Liver (tissue), 9 donors: ENCODE measurements around the gene TRMT11. TPM values are rescaled to one million over a fixed set of nuclear protein-coding genes. Genes with fewer than 3 reads are reported as not detected.
"Not testable (repeated sequence)": the region's sequence is repeated elsewhere in the genome, so short reads cannot be mapped to it uniquely, and the experiment has no call there.

Source experiments
- DNase-seq: peaks from one replicate; pipeline ENCODE4 v3.0.0-alpha.2; 2017; ENCODE audit warnings: low spot score
- H3K27ac ChIP-seq, 2 donors: one replicate each; pipeline ENCODE4 v1.7.0; 2013; ENCODE audit warnings: inconsistent platforms in 2 of 2, low read length in 2 of 2, control low read depth in 1 of 2, low read depth in 1 of 2, mild to moderate bottlenecking in 1 of 2
- H3K27me3 ChIP-seq, 4 donors: one replicate each; pipeline versions ENCODE4 v1.6.1 to v1.7.0; 2013; ENCODE audit warnings: low read length in 3 of 4, inconsistent platforms in 1 of 4, mild to moderate bottlenecking in 1 of 4, moderate library complexity in 1 of 4; ENCODE audit not compliant: control insufficient read depth in 4 of 4, insufficient read depth in 4 of 4
- H3K36me3 ChIP-seq, 4 donors: one replicate each; pipeline versions ENCODE4 v1.6.1 to v1.7.0; 2013; ENCODE audit warnings: low read length in 3 of 4, mild to moderate bottlenecking in 3 of 4, low read depth in 1 of 4, moderate library complexity in 1 of 4; ENCODE audit not compliant: control insufficient read depth in 4 of 4, insufficient read depth in 3 of 4
- H3K4me1 ChIP-seq, 4 donors: one replicate each; pipeline versions ENCODE4 v1.6.1 to v1.7.0; 2013; ENCODE audit warnings: low read length in 3 of 4, mild to moderate bottlenecking in 3 of 4, moderate library complexity in 1 of 4; ENCODE audit not compliant: control insufficient read depth in 4 of 4, insufficient read depth in 4 of 4
- H3K4me3 ChIP-seq, 3 donors: one replicate each; pipeline versions ENCODE4 v1.6.1 to v1.7.0; 2013; ENCODE audit warnings: low read length in 3 of 3, control low read depth in 1 of 3, low read depth in 1 of 3, mild to moderate bottlenecking in 1 of 3
- H3K9ac ChIP-seq, 2 donors: one replicate each; pipeline ENCODE4 v1.7.0; 2013; ENCODE audit warnings: low read length in 2 of 2, mild to moderate bottlenecking in 2 of 2, moderate library complexity in 2 of 2, control low read depth in 1 of 2, low read depth in 1 of 2
- H3K9me3 ChIP-seq, 4 donors: one replicate each; pipeline versions ENCODE4 v1.6.1 to v1.7.0; 2013; ENCODE audit warnings: low read length in 3 of 4; ENCODE audit not compliant: control insufficient read depth in 4 of 4
- EGR1 ChIP-seq, 2 donors: IDR thresholded peaks; 2 replicates each; pipeline ENCODE4 v1.6.1; 2016 to 2018; ENCODE audit warnings: antibody characterized with exemption in 2 of 2, low read depth in 2 of 2
- FOXA1 ChIP-seq: IDR thresholded peaks from 2 replicates; pipeline ENCODE4 v1.6.1; 2016; ENCODE audit warnings: antibody characterized with exemption
- FOXA2 ChIP-seq: IDR thresholded peaks from 2 replicates; pipeline ENCODE4 v1.6.1; 2016; ENCODE audit warnings: antibody characterized with exemption
- GABPA ChIP-seq, 2 donors: IDR thresholded peaks in 1 of 2; conservative IDR thresholded peaks in 1 of 2; 2 replicates each; pipeline ENCODE4 v1.6.1; 2016; ENCODE audit warnings: antibody characterized with exemption in 2 of 2, mild to moderate bottlenecking in 1 of 2, moderate library complexity in 1 of 2
- HNF4A ChIP-seq, 2 donors: conservative IDR thresholded peaks; 2 replicates each; pipeline ENCODE4 v1.6.1; 2016; ENCODE audit warnings: antibody characterized with exemption in 2 of 2, mild to moderate bottlenecking in 2 of 2
- JUND ChIP-seq, 2 donors: IDR thresholded peaks; 2 replicates each; pipeline ENCODE4 v1.6.1; 2016; ENCODE audit warnings: antibody characterized with exemption in 2 of 2
- NR2F2 ChIP-seq: IDR thresholded peaks from 2 replicates; pipeline ENCODE4 v1.6.1; 2016; ENCODE audit warnings: antibody characterized with exemption
- RAD21 ChIP-seq, 2 donors: IDR thresholded peaks; 2 replicates each; pipeline ENCODE4 v1.6.1; 2016; ENCODE audit warnings: antibody characterized with exemption in 2 of 2, mild to moderate bottlenecking in 2 of 2
- RXRA ChIP-seq, 2 donors: IDR thresholded peaks; 2 replicates each; pipeline ENCODE4 v1.6.1; 2017 to 2018; ENCODE audit warnings: antibody characterized with exemption in 2 of 2, mild to moderate bottlenecking in 1 of 2
- YY1 ChIP-seq: IDR thresholded peaks from 2 replicates; pipeline ENCODE4 v1.6.1; 2016; ENCODE audit warnings: antibody characterized with exemption, mild to moderate bottlenecking
- WGBS: extraction: QIAGEN DNeasy Blood & Tissue Kit; methylation state at CpG from one replicate; pipeline ENCODE4 v1.1.7; 2013; 5-methylcytosine and 5-hydroxymethylcytosine counted together
- polyA plus RNA-seq, 2 donors: library from polyadenylated mRNA; stranded (reverse) in 1 of 2; unstranded in 1 of 2; fragments of 200-250 nt in 1 of 2; fragments of >200 nt in 1 of 2; fragmentation: Nextera tagmentation in 1 of 2; extraction: Ambion mirVana in 1 of 2; gene quantifications; one replicate each; pipeline versions ENCODE4 v1.2.1 to v1.2.3, GENCODE V29; 2013 to 2015
- total RNA-seq, 2 donors: library from RNA; depleted of rRNA; stranded (reverse); fragments of >200 nt; gene quantifications; one replicate each; pipeline ENCODE4 v1.2.3, GENCODE V29; 2014
- TF ChIP-seq, protein P1 (sequence below): IDR thresholded peaks from 2 replicates; pipeline ENCODE4 v1.6.1; 2016; ENCODE audit warnings: antibody characterized with exemption
- TF ChIP-seq, protein P2 (sequence below): IDR thresholded peaks from 2 replicates; pipeline ENCODE4 v1.6.1; 2016; ENCODE audit warnings: antibody characterized with exemption, mild to moderate bottlenecking
- TF ChIP-seq, protein P3 (sequence below): IDR thresholded peaks from 2 replicates; pipeline ENCODE4 v1.6.1; 2016; ENCODE audit warnings: antibody characterized with exemption
- TF ChIP-seq, protein P4 (sequence below): fragments of 150-350 bp; IDR thresholded peaks from 2 replicates; pipeline ENCODE4 v1.5.1; 2017; ENCODE audit warnings: improper control_type of control experiment, low read depth, low read length; ENCODE audit not compliant: missing input control
- donor health status: healthy.
- donor health status: healthy.
- donor health status: healthy.
- donor health status: healthy.
- donor health status: healthy.

Gene TRMT11
- total and polyA plus RNA-seq, 4 donors: 9.9 to 82.3 (median 17.2) TPM

DNA sequence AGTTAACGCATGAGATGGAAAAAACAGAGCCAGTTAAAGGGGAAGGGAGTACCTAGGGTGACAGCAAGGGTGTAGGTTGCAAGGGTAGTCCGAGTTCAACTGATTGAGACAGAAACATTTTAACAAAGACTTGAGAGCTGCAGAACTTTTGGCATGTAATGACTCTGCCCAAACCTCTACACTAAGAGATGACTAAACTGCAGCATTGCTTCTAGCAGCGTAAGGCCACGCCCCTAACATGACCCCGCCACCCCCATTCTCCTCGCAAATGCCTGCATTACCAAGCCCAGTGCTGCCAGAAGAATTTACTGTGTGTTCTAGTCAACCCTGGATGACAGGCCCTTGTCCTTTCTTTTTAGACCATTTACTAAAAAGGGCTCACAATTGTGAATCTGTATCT lies 36.0 kb upstream of the TRMT11 start:
- H3K9me3 ChIP-seq: no peaks in the 10 kb centered on the region
- no peaks in the 10 kb centered on the region for H3K27me3 ChIP-seq
- H3K9ac ChIP-seq: no peak overlapping the region
- 92% methylated on average over 6 of the region's 6 CpGs for WGBS
- H3K27ac ChIP-seq: no peak overlapping the region
- TF ChIP-seq GABPA (IDR thresholded peaks at IDR 0.05 in 1 of 2, conservative IDR thresholded peaks at IDR 0.05 in 1 of 2) (no peak), HNF4A (conservative IDR thresholded peaks at IDR 0.05) (no peak), RXRA (IDR thresholded peaks at IDR 0.05) (no peak), RAD21 (IDR thresholded peaks at IDR 0.05) (no peak), JUND (IDR thresholded peaks at IDR 0.05) (no peak), FOXA1 (no peak)
- TF ChIP-seq, protein P1, sequence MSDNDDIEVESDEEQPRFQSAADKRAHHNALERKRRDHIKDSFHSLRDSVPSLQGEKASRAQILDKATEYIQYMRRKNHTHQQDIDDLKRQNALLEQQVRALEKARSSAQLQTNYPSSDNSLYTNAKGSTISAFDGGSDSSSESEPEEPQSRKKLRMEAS: no peak
- no peak for DNase-seq
- H3K36me3 ChIP-seq: no peaks in the 10 kb centered on the region
- no peak overlapping the region for H3K4me3 ChIP-seq
- peaks cover 2 to 7% (median 5%) of the 10 kb centered on the region in 4 donors for H3K4me1 ChIP-seq

DNA sequence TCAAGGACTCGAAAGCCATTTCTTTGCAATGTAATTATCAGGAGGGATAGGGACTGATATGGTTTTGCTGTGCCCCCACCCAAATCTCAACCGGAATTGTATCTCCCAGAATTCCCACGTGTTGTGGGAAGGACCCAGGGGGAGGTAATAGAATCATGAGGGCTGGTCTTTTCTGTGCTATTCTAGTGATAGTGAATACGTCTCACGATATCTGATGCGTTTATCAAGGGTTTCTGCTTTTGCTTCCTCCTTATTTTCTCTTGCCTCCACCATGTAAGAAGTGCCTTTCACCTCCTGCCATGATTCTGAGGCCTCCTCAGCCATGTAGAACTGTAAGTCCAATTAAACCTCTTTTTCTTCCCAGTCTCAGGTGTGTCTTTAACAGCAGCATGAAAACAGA lies 35.6 kb upstream of the TRMT11 start:
- H3K4me1 ChIP-seq, H3K36me3 ChIP-seq, H3K4me3 ChIP-seq, H3K9ac ChIP-seq, DNase-seq, H3K9me3 ChIP-seq, H3K27ac ChIP-seq, H3K27me3 ChIP-seq: not testable (repeated sequence)
- WGBS: 91% methylated on average over 6 of the region's 6 CpGs

DNA sequence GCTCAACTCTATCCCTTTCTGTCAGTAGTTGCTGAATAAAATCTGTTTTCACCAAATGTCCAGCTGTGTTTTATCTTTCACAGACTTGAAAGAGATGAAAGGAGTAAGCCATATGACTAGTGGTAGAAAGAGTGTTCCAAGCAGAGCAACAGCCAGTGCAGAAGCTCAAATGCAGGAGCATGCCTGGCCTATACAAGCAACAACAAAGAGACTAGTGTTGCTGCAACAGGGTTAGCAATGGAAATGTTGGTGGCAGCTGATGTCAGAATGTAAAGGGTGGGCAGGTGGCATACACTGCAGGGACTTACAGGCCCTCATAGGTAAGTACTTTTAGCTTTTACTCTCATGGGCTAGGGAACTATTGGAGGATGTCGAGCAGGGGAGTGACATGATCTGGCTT lies 35.0 kb upstream of the TRMT11 start:
- Histone ChIP-seq H3K9ac (no peak overlapping the region), H3K4me3 (no peak overlapping the region), H3K27ac (no peak overlapping the region), H3K36me3 (no peaks in the 10 kb centered on the region), H3K9me3 (no peaks in the 10 kb centered on the region), H3K4me1 (peaks cover 2 to 4% (median 3%) of the 10 kb centered on the region in 4 donors), H3K27me3 (no peaks in the 10 kb centered on the region)
- DNase-seq: no peak
- TF ChIP-seq GABPA (IDR thresholded peaks at IDR 0.05 in 1 of 2, conservative IDR thresholded peaks at IDR 0.05 in 1 of 2) (no peak), FOXA2 (no peak), YY1 (no peak), NR2F2 (no peak), EGR1 (IDR thresholded peaks at IDR 0.05; ENCODE audit: low read depth in 2 of 2) (no peak), HNF4A (conservative IDR thresholded peaks at IDR 0.05) (no peak), RAD21 (IDR thresholded peaks at IDR 0.05) (no peak), RXRA (IDR thresholded peaks at IDR 0.05) (no peak)
- TF ChIP-seq, protein P2, sequence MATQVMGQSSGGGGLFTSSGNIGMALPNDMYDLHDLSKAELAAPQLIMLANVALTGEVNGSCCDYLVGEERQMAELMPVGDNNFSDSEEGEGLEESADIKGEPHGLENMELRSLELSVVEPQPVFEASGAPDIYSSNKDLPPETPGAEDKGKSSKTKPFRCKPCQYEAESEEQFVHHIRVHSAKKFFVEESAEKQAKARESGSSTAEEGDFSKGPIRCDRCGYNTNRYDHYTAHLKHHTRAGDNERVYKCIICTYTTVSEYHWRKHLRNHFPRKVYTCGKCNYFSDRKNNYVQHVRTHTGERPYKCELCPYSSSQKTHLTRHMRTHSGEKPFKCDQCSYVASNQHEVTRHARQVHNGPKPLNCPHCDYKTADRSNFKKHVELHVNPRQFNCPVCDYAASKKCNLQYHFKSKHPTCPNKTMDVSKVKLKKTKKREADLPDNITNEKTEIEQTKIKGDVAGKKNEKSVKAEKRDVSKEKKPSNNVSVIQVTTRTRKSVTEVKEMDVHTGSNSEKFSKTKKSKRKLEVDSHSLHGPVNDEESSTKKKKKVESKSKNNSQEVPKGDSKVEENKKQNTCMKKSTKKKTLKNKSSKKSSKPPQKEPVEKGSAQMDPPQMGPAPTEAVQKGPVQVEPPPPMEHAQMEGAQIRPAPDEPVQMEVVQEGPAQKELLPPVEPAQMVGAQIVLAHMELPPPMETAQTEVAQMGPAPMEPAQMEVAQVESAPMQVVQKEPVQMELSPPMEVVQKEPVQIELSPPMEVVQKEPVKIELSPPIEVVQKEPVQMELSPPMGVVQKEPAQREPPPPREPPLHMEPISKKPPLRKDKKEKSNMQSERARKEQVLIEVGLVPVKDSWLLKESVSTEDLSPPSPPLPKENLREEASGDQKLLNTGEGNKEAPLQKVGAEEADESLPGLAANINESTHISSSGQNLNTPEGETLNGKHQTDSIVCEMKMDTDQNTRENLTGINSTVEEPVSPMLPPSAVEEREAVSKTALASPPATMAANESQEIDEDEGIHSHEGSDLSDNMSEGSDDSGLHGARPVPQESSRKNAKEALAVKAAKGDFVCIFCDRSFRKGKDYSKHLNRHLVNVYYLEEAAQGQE: no peak
- TF ChIP-seq, protein P1: no peak
- TF ChIP-seq, protein P3, sequence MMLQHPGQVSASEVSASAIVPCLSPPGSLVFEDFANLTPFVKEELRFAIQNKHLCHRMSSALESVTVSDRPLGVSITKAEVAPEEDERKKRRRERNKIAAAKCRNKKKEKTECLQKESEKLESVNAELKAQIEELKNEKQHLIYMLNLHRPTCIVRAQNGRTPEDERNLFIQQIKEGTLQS: no peak
- TF ChIP-seq, protein P4, sequence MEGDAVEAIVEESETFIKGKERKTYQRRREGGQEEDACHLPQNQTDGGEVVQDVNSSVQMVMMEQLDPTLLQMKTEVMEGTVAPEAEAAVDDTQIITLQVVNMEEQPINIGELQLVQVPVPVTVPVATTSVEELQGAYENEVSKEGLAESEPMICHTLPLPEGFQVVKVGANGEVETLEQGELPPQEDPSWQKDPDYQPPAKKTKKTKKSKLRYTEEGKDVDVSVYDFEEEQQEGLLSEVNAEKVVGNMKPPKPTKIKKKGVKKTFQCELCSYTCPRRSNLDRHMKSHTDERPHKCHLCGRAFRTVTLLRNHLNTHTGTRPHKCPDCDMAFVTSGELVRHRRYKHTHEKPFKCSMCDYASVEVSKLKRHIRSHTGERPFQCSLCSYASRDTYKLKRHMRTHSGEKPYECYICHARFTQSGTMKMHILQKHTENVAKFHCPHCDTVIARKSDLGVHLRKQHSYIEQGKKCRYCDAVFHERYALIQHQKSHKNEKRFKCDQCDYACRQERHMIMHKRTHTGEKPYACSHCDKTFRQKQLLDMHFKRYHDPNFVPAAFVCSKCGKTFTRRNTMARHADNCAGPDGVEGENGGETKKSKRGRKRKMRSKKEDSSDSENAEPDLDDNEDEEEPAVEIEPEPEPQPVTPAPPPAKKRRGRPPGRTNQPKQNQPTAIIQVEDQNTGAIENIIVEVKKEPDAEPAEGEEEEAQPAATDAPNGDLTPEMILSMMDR: no peak
- WGBS: 92% methylated on average over 1 of the region's 1 CpG
